WI38 (cell line): ENCODE data around the gene TMEM69.
"Not testable (repeated sequence)": the region's sequence is repeated elsewhere in the genome, so short reads cannot be mapped to it uniquely, and the experiment has no call there.

Experiments
- H3K4me3 ChIP-seq: 2 replicates; pipeline ENCODE4 v1.5.1; 2011; ENCODE audit warnings: low read depth, mild to moderate bottlenecking, control low read depth, low read length
- CTCF ChIP-seq: IDR thresholded peaks from 2 replicates; pipeline ENCODE4 v1.5.1; 2012; ENCODE audit warnings: low read depth, mild to moderate bottlenecking, control low read depth, low read length

The TMEM69 gene

GRCh38 chr1:45686288-45687013 lies 1.5 kb upstream of the TMEM69 start, which contains the start of gene GPBP1L1:
Gene GPBP1L1 (minus strand): TSS chr1:45686533. CDS start chr1:45659087, 27,446 bp downstream.
- TF ChIP-seq CTCF = no peak
- H3K4me3 ChIP-seq = peak within 1 kb of the TSS; percentile 100

- TF ChIP-seq CTCF = no peak
- peak overlapping the region; percentile 100 for H3K4me3 ChIP-seq
Measured at GRCh38 chr1:45687014-45687753, 797 bp upstream of the TMEM69 start.

GRCh38 chr1:45693811-45694210 lies 5.8 kb downstream of the TMEM69 start:
- H3K4me3 ChIP-seq = not testable (repeated sequence)

- no peak overlapping the region for H3K4me3 ChIP-seq
- no peak for TF ChIP-seq CTCF
Measured at GRCh38 chr1:45694823-45695222, 6.8 kb downstream of the TMEM69 start.

GRCh38 chr1:45704637-45705036 lies 16.7 kb downstream of the TMEM69 start:
- no peak for TF ChIP-seq CTCF
- no peak overlapping the region for H3K4me3 ChIP-seq

GRCh38 chr1:45713711-45714110 lies 25.7 kb downstream of the TMEM69 start:
- no peak overlapping the region for H3K4me3 ChIP-seq
- no peak for TF ChIP-seq CTCF

GRCh38 chr1:45716700-45717099 lies 28.7 kb downstream of the TMEM69 start:
- H3K4me3 ChIP-seq = no peak overlapping the region
- TF ChIP-seq CTCF = no peak

- H3K4me3 ChIP-seq = not testable (repeated sequence)
Measured at GRCh38 chr1:45717386-45717785, 29.4 kb downstream of the TMEM69 start.
